CD4-positive, alpha-beta T cell (primary cell): ENCODE results near the gene FEZF1. TPM values are rescaled to one million over a fixed set of nuclear protein-coding genes. Genes with fewer than 3 reads are reported as not detected.

Experiments
- ATAC-seq: fragments of 200-7000 bp; cut with Tn5 transposase; one replicate; pipeline ENCODE4 v1.10.0; 2022; ENCODE audit warnings: mild to moderate bottlenecking; ENCODE audit not compliant: poor library complexity
- CTCF ChIA-PET: fragments of 350-600 bp; sonication (Branson Sonifier 250); formaldehyde crosslinking; loops from one replicate; lab custom pipeline; 2021; ENCODE audit warnings: antibody characterized with exemption, inconsistent platforms; lab: Charles Lee
- POLR2A ChIA-PET: fragments of 350-600 bp; sonication (Branson Sonifier 250); formaldehyde crosslinking; loops from one replicate; lab custom pipeline; 2021; ENCODE audit warnings: antibody characterized with exemption, inconsistent platforms; lab: Charles Lee
- DNase-seq, 14 experiments: peaks; one replicate each; pipeline ENCODE4 v3.0.0-alpha.2; 2013 to 2020; ENCODE audit warnings: mixed read lengths in 2 of 14
- H3K27ac ChIP-seq, 2 donors: one replicate each; pipeline versions ENCODE4 v1.5.1 to v1.7.0; 2013; ENCODE audit warnings: low read length in 2 of 2, low read depth in 1 of 2, mild to moderate bottlenecking in 1 of 2
- H3K27me3 ChIP-seq, 2 experiments: 1 replicate in 1 of 2; 2 replicates in 1 of 2; pipeline versions ENCODE4 v1.6.1 to v1.7.0; 2013; ENCODE audit warnings: low read length in 2 of 2, control low read depth in 1 of 2, mild to moderate bottlenecking in 1 of 2, moderate library complexity in 1 of 2; ENCODE audit not compliant: insufficient read depth in 2 of 2, control insufficient read depth in 1 of 2
- H3K36me3 ChIP-seq: one replicate; pipeline ENCODE4 v1.6.1; 2013; ENCODE audit warnings: low read length, control low read depth; ENCODE audit not compliant: insufficient read depth
- H3K4me1 ChIP-seq: one replicate; pipeline ENCODE4 v1.6.1; 2013; ENCODE audit warnings: low read length, control low read depth; ENCODE audit not compliant: insufficient read depth
- H3K4me3 ChIP-seq: one replicate; pipeline ENCODE4 v1.5.1; 2013; ENCODE audit warnings: mild to moderate bottlenecking, low read length, moderate library complexity
- H3K9me3 ChIP-seq, 2 experiments: 1 replicate in 1 of 2; 2 replicates in 1 of 2; pipeline versions ENCODE4 v1.6.1 to v1.7.0; 2013; ENCODE audit warnings: low read length in 2 of 2, mild to moderate bottlenecking in 2 of 2, control low read depth in 1 of 2, moderate library complexity in 1 of 2; ENCODE audit not compliant: control insufficient read depth in 1 of 2, insufficient read depth in 1 of 2
- H3K27ac Mint-ChIP-seq: one replicate; pipeline ENCODE4 v1.8.0; 2020; ENCODE audit warnings: mixed read lengths
- H3K27me3 Mint-ChIP-seq: one replicate; pipeline ENCODE4 v1.8.0; 2021; ENCODE audit warnings: mixed read lengths
- H3K36me3 Mint-ChIP-seq: one replicate; pipeline ENCODE4 v1.8.0; 2021; ENCODE audit warnings: low read depth, mixed read lengths
- H3K4me1 Mint-ChIP-seq: one replicate; pipeline ENCODE4 v1.8.0; 2021; ENCODE audit warnings: low read depth, mixed read lengths
- H3K4me3 Mint-ChIP-seq: one replicate; pipeline ENCODE4 v1.8.0; 2020; ENCODE audit warnings: mild to moderate bottlenecking, mixed read lengths
- H3K9me3 Mint-ChIP-seq: one replicate; pipeline ENCODE4 v1.8.0; 2020; ENCODE audit warnings: mixed read lengths
- intact Hi-C, 2 experiments: fragments of 100-400 bp; cut with DNase I in 1 of 2; cut with micrococcal nuclease in 1 of 2; formaldehyde crosslinking; loops; one replicate each; pipeline versions ENCODE4 v1.15.1 to v1.9.0; 2023 to 2025; cut with DNase I, micrococcal nuclease
- total RNA-seq, 174 experiments: library from RNA in 2 of 174; stranded (reverse) in 2 of 174; gene quantifications; one replicate each; pipeline ENCODE4 v1.2.3 and lab custom pipeline; 2021 to 2026
- TF ChIP-seq, protein P1 (sequence below): fragments of 200-600 bp; IDR thresholded peaks from one replicate; pipeline ENCODE4 v1.8.0; 2022; ENCODE audit warnings: antibody characterized with exemption, mild to moderate bottlenecking

Gene FEZF1
- total RNA-seq, 2 experiments from 2014 or later, result not detected

DNA sequence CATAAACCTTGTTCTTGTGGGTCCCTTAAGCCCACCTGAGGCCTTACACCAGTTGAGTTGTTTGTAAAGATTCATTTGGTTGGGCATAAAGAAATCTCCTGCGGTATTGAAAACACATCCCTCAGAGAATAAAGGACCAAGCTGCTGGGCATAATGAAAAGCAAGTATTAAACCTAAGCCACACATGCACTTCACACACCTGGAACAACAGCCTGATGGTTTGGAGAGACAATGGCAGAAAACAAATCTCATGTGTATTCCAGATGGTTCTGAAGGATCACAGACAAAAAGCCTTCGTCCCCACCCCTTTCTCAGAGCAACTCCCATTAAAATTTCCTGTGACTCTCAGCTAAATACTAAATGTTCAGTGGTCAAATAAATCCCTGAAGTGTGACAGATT lies 44.2 kb downstream of the FEZF1 start:
- DNase-seq, result no peak
- Histone ChIP-seq H3K27me3 (no peaks in the 10 kb centered on the region), H3K9me3 (no peaks in the 10 kb centered on the region), H3K4me1 (no peaks in the 10 kb centered on the region), H3K27ac (no peak overlapping the region), H3K36me3 (no peaks in the 10 kb centered on the region), H3K4me3 (no peak overlapping the region)
- Mint-ChIP-seq H3K27me3 (no peaks in the 10 kb centered on the region), H3K4me1 (no peaks in the 10 kb centered on the region), H3K27ac (no peak overlapping the region), H3K9me3 (no peaks in the 10 kb centered on the region), H3K4me3 (no peak overlapping the region), H3K36me3 (no peaks in the 10 kb centered on the region)
- CTCF ChIA-PET, result no interaction called here
- TF ChIP-seq, protein P1, sequence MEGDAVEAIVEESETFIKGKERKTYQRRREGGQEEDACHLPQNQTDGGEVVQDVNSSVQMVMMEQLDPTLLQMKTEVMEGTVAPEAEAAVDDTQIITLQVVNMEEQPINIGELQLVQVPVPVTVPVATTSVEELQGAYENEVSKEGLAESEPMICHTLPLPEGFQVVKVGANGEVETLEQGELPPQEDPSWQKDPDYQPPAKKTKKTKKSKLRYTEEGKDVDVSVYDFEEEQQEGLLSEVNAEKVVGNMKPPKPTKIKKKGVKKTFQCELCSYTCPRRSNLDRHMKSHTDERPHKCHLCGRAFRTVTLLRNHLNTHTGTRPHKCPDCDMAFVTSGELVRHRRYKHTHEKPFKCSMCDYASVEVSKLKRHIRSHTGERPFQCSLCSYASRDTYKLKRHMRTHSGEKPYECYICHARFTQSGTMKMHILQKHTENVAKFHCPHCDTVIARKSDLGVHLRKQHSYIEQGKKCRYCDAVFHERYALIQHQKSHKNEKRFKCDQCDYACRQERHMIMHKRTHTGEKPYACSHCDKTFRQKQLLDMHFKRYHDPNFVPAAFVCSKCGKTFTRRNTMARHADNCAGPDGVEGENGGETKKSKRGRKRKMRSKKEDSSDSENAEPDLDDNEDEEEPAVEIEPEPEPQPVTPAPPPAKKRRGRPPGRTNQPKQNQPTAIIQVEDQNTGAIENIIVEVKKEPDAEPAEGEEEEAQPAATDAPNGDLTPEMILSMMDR, result no peak
- intact Hi-C loops, result no loop called here
- no peak for ATAC-seq
- POLR2A ChIA-PET, result no interaction called here

DNA sequence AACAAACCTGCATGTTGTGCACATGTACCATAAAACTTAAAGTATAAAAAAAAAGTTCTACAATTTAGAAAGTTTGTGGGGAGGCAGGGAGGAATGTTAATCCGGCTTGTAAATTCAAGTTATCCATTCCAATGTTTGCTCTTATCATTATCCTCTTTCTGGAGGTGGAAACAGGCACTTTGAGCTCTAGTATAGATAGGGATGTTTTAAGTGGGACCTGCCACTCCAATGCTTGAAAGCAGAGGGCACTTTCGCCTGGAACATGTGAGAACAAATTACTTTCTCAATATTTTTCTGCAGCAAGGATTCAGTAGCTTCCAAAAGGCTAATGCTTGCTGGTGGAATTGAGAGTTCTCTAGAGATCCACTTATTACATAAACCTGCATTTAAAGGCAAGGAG lies 45.6 kb downstream of the FEZF1 start:
- no peaks in the 10 kb centered on the region for H3K36me3 ChIP-seq
- H3K27me3 Mint-ChIP-seq, result no peaks in the 10 kb centered on the region
- H3K4me3 Mint-ChIP-seq, result no peak overlapping the region
- POLR2A ChIA-PET, result no interaction called here
- intact Hi-C loops, result no loop called here
- H3K9me3 Mint-ChIP-seq, result no peaks in the 10 kb centered on the region
- no peak overlapping the region for H3K27ac Mint-ChIP-seq
- H3K27me3 ChIP-seq, result no peaks in the 10 kb centered on the region
- H3K4me3 ChIP-seq, result no peak overlapping the region
- no peaks in the 10 kb centered on the region for H3K36me3 Mint-ChIP-seq
- H3K4me1 Mint-ChIP-seq, result no peaks in the 10 kb centered on the region
- CTCF ChIA-PET, result no interaction called here
- H3K4me1 ChIP-seq, result no peaks in the 10 kb centered on the region
- no peak overlapping the region for H3K27ac ChIP-seq
- no peak for DNase-seq
- TF ChIP-seq, protein P1, result no peak
- H3K9me3 ChIP-seq, result no peaks in the 10 kb centered on the region
- no peak for ATAC-seq

DNA sequence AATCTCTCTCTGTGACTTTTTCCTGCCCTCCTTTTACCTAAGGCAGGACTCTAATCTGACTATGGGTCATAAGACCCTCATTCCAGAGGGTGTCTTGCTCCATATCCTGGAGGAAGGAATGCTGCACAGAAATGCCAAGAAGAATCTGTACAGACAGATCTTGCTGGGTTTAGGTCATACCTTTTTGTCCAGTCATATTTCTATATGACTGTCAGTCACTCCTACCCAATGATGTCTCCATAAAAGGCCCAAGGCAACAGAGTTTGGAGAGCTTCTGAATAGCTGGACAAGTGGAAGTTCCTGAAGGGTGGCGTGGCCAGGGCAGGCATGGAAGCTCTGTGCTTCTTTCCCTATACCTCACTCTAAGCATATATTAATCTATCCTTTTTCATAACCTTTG lies 47.5 kb downstream of the FEZF1 start:
- ChIA-PET POLR2A (no interaction called here), CTCF (no interaction called here)
- Histone ChIP-seq H3K4me1 (no peaks in the 10 kb centered on the region), H3K4me3 (no peak overlapping the region), H3K27ac (no peak overlapping the region), H3K36me3 (no peaks in the 10 kb centered on the region), H3K9me3 (no peaks in the 10 kb centered on the region), H3K27me3 (no peaks in the 10 kb centered on the region)
- Mint-ChIP-seq H3K36me3 (no peaks in the 10 kb centered on the region), H3K27me3 (no peaks in the 10 kb centered on the region), H3K4me3 (no peak overlapping the region), H3K9me3 (no peaks in the 10 kb centered on the region), H3K27ac (no peak overlapping the region), H3K4me1 (no peaks in the 10 kb centered on the region)
- ATAC-seq (no peak), DNase-seq (no peak)
- TF ChIP-seq, protein P1, result no peak
- intact Hi-C loops, result no loop called here
